Activated effector memory CD4-positive, alpha-beta T cell treated with Interleukin-2 at 50 U/mL for 16 hours (primary cell): ENCODE results near the gene BRD3OS.

Experiments
- DNase-seq: peaks from one replicate; pipeline ENCODE4 v3.0.0-alpha.2; 2020

BRD3OS gene

GRCh38 chr9:134007150-134007549 lies 18.1 kb upstream of the BRD3OS start:
- DNase-seq = no peak

GRCh38 chr9:134007571-134007970 lies 17.7 kb upstream of the BRD3OS start:
- no peak for DNase-seq

- DNase-seq = no peak
These were observed 14.7 kb upstream of the BRD3OS start for GRCh38 chr9:134010310-134011173.

DNA sequence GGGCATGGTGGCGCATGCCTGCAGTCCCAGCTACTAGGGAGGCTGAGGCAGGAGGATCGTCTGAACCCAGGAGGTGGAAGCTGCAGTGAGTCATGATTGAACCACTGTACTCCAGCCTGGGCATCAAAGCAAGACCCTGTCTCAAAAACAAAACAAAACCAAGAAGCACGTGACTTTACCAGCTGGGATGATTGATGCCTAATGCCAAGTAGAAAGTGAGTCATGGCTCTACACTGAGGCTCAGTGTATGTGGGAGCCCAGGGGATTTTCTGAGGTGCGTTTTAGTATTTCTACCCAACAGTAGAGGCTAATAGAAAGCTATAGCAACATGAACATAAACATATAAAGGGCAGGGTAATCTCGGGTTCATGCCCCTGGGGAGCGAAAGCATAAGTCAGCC lies 13.9 kb upstream of the BRD3OS start:
- DNase-seq = no peak

GRCh38 chr9:134014946-134015345 lies 10.3 kb upstream of the BRD3OS start:
- no peak for DNase-seq

DNA sequence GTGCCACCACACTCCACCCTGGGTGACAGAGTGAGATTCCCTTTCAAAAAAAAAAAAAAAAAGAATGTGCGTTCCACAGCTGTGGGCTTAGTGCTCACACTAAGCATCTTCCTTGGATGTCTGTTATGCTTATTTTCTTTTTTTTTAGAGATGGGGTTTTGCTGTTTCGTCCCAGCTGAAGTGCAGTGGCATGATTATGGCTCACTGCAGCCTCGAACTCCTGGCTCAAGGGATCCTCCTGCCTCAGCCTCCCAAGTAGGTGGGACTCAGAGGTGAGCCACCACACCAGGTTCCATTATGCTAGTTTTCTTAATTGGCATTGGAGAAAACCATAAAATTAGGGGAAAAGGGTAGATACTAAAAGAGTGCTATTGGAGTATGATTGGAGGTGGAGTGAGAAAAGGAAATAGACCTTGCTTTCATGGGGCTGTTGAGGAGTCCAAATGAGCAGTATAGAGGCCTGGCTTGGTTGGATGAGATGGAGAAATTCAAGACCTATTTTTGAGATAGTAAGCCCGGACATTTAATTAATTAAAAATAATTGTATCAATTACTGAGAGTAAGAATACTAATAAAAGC lies 978 bp upstream of the BRD3OS start:
- DNase-seq = no peak

- peak; percentile 31 for DNase-seq
These were observed 593 bp downstream of the BRD3OS start for GRCh38 chr9:134025606-134026541.

DNA sequence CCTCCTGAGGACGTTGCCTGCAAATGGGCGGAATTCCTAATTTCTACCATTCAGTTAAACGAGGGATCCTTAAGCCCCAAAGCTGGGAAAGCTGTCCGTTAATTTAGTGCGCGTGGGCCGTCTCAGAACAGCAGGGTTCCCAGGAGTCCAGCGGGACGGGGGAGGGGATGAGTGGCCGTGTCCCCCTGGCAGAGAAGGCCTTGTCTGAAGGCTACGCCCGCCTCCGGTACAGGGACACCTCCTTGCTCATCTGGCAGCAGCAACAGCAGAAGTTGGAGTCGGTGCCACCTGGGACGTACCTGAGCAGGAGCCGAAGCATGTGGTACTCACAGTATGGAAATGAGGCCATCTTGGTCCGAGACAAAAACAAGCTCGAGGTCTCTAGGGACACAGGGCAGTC lies 1.3 kb downstream of the BRD3OS start:
- no peak for DNase-seq

GRCh38 chr9:134026981-134027380 lies 1.7 kb downstream of the BRD3OS start:
- DNase-seq = no peak

DNA sequence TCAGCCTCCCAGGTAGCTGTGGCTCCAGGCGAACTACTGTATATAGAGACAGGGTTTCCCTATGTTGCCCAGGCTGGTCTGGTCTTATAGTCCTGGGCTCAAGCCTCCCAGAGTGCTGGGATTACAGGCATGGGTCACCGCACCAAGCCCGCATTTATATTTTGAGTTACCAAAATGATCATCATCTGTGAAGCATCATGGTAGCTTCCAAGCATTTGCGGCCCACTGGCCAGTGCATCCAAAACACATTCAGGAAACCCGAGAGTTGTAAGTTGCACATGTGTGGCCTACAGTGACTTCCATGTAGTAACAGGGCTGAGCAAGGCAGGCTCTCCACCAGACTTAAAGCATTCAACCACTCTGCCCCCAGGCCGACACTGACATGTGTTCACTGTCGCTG lies 2.3 kb downstream of the BRD3OS start:
- DNase-seq = no peak

- DNase-seq = no peak
These were observed 2.8 kb downstream of the BRD3OS start for GRCh38 chr9:134028076-134028475.

DNA sequence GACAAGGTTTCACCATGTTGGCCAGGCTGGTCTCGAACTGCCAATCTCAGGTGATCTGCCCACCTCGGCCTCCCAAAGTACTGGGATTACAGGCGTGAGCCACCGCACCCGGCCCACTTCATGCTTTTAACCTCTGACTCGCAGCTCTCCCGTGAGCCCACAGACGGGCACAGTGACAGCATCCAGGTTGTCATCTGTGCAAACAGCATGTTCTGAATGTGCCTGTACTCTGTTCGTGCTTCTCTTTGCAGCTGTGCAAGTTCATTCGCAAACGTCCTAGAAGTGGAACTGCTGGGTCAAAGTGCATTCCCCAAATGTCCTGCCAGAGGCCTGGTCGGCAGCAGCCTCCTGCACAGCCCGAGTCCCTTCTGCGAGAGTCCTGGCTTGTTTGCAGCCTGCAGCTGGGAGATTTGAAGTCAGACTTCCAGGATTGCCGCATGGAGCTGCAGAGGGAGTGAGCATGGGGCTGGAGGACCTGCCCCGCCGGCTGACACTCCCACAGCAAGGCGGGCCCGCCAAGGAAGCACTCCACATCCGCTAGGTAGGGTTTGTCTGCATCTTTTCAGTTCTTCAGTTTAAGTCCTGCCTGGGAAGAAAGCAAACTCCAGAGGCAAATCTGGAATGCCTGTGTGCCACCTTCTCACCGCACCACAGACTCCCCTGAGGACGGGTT lies 3.4 kb downstream of the BRD3OS start:
- no peak for DNase-seq

DNA sequence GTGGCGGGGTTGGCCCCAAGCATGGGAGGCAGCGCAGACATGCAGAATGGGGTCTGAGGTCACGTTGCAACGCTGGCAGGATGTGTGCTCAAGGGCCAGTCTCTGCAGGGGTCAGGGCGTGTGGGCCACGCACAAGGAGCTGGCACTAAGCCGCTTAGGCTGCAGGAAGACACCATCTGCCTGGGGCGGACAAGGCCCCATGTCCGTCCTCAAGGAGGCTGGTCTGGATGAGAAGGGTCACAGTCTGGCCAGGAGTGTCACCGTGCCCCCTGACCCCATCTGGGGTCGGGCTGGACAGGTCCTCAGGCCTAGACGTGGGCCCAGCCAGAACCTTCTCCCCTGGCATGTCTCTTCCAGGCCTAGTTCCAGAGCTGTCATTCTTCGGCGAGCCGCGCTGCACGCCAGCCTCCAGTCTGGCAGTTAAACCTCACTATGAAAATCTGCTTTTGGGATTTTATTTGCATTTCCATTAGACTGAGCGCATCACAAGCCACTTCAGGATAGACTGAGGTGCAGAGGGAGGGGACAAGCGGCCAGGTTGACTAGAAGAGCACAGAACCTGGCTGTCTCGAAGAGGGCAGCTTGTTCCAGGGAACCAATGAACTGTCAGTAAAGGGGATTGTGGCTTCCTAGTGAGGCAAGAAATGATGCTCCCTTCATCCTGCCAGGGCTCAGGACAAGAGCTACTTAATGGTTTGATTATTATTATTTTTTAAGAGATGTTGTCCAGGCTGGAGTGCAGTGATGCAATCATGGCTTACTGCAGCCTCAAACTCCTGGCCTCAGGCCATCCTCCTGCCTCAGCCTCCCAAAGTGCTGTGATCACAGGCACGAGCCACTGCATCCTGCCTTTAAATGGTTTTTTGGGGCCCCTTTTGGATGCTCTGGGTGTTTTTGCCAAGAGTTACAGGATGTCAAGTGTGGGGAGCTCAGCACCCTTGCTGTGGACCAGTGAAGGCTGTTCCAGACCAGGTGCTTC lies 4.3 kb downstream of the BRD3OS start:
- DNase-seq = no peak

GRCh38 chr9:134030821-134031470 lies 5.7 kb downstream of the BRD3OS start:
- DNase-seq = no peak

GRCh38 chr9:134031783-134032182 lies 6.5 kb downstream of the BRD3OS start:
- DNase-seq = no peak

- DNase-seq = no peak
These were observed 7.4 kb downstream of the BRD3OS start for GRCh38 chr9:134032456-134033222.

GRCh38 chr9:134033516-134034214 lies 8.4 kb downstream of the BRD3OS start:
- no peak for DNase-seq

- no peak for DNase-seq
These were observed 9.1 kb downstream of the BRD3OS start for GRCh38 chr9:134034215-134035040.
